B cell (primary cell): Measurements from ENCODE around the gene CANX.

ENCODE experiments used
- EZH2 ChIP-seq: IDR thresholded peaks from 2 replicates; pipeline ENCODE4 v1.6.1; 2012; ENCODE audit warnings: borderline replicate concordance, low read depth, mild to moderate bottlenecking, moderate library complexity, low read length; ENCODE audit not compliant: insufficient read depth, poor library complexity, severe bottlenecking
- TF ChIP-seq, protein P1 (sequence below): fragments of 200-600 bp; IDR thresholded peaks from one replicate; pipeline ENCODE4 v1.8.0; 2022; ENCODE audit warnings: antibody characterized with exemption, mild to moderate bottlenecking

DNA sequence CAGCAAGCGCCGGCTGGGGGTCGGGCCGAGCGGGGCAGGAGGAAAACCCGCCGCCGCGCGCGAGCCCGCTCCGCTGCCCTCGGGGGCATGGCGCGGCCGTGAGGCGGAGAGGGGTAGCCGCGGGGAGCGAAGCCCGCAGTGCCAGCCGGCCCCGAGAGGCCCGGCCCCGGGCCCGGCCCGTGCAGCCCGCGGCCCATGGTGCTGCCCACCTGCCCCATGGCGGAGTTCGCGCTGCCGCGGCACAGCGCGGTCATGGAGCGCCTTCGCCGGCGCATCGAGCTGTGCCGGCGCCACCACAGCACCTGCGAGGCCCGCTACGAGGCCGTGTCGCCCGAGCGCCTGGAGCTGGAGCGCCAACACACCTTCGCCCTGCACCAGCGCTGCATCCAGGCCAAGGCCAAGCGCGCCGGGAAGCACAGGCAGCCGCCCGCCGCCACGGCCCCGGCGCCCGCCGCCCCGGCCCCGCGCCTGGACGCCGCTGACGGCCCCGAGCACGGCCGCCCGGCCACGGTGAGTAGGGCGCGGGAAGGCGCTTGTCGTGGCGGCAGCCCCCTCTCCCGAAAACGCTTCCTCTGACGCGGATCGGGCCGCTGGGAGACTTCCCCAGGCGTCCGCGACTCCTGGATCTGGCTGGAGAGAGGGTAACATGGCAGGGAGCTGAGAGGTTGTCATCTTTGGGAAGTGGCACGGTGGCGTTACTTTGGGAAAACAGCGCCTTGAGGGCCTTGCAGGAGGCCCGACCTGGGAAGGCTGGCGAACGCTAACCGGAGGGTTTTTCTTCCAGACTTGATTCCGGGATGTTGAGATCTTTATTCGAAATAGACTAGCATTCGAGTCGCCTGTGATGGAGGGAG is 34.4 kb downstream of the CANX start:
- no peak for TF ChIP-seq EZH2
- TF ChIP-seq, protein P1, sequence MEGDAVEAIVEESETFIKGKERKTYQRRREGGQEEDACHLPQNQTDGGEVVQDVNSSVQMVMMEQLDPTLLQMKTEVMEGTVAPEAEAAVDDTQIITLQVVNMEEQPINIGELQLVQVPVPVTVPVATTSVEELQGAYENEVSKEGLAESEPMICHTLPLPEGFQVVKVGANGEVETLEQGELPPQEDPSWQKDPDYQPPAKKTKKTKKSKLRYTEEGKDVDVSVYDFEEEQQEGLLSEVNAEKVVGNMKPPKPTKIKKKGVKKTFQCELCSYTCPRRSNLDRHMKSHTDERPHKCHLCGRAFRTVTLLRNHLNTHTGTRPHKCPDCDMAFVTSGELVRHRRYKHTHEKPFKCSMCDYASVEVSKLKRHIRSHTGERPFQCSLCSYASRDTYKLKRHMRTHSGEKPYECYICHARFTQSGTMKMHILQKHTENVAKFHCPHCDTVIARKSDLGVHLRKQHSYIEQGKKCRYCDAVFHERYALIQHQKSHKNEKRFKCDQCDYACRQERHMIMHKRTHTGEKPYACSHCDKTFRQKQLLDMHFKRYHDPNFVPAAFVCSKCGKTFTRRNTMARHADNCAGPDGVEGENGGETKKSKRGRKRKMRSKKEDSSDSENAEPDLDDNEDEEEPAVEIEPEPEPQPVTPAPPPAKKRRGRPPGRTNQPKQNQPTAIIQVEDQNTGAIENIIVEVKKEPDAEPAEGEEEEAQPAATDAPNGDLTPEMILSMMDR = no peak
